BLaER1 treated with 17β-estradiol and CSF1 and Interleukin-3, amounts not matched to agents 10 nM and 100 nM (cell line): ENCODE data around the gene PARS2.

Source experiments
- H3K27ac ChIP-seq, 11 experiments: shearing (Covaris generic); formaldehyde crosslinking; 2 replicates each; pipeline ENCODE4 v1.8.1; 2022
- H3K27me3 ChIP-seq, 11 experiments: shearing (Covaris generic); formaldehyde crosslinking; 2 replicates each; pipeline ENCODE4 v1.8.1; 2022
- H3K36me3 ChIP-seq, 11 experiments: shearing (Covaris generic); formaldehyde crosslinking; 2 replicates each; pipeline ENCODE4 v1.8.1; 2022
- H3K4me1 ChIP-seq, 10 experiments: shearing (Covaris generic); formaldehyde crosslinking; 2 replicates each; pipeline ENCODE4 v1.8.1; 2022
- H3K4me2 ChIP-seq, 11 experiments: shearing (Covaris generic); formaldehyde crosslinking; 2 replicates each; pipeline ENCODE4 v1.8.1; 2022
- H3K4me3 ChIP-seq, 10 experiments: shearing (Covaris generic); formaldehyde crosslinking; 2 replicates each; pipeline ENCODE4 v1.8.1; 2022
- H3K9ac ChIP-seq, 11 experiments: shearing (Covaris generic); formaldehyde crosslinking; 2 replicates each; pipeline ENCODE4 v1.8.1; 2022
- H3K9me3 ChIP-seq, 11 experiments: shearing (Covaris generic); formaldehyde crosslinking; replicated peaks in 1 of 11; 2 replicates each; pipeline ENCODE4 v1.8.1; 2022
- H4K20me1 ChIP-seq, 11 experiments: shearing (Covaris generic); formaldehyde crosslinking; 2 replicates each; pipeline ENCODE4 v1.8.1; 2022
- Cebpa-rat ChIP-seq, 11 experiments: shearing (Covaris generic); IDR thresholded peaks; 2 replicates each; pipeline ENCODE4 v1.8.1; 2022

PARS2 gene

GRCh38 chr1:54728027-54728426 lies 36.3 kb downstream of the PARS2 start:
- no peaks in the 10 kb centered on the region for H3K9me3 ChIP-seq
- H3K36me3 ChIP-seq: peaks cover 82 to 100% (median 99%) of the 10 kb centered on the region in 11 experiments
- peaks cover 0 to 7% (median 0%) of the 10 kb centered on the region in 11 experiments; a peak in 2 of 22 replicates for H4K20me1 ChIP-seq
- no peak overlapping the region for H3K9ac ChIP-seq
- no peaks in the 10 kb centered on the region for H3K4me1 ChIP-seq
- no peak overlapping the region for H3K4me3 ChIP-seq
- no peak overlapping the region for H3K4me2 ChIP-seq
- no peak for TF ChIP-seq Cebpa-rat (IDR thresholded peaks at IDR 0.05)
- H3K27me3 ChIP-seq: no peaks in the 10 kb centered on the region
- H3K27ac ChIP-seq: no peak overlapping the region

GRCh38 chr1:54724771-54725170 lies 39.6 kb downstream of the PARS2 start:
- Histone ChIP-seq H3K36me3 (peaks cover 84 to 100% (median 99%) of the 10 kb centered on the region in 11 experiments), H4K20me1 (peaks cover 0 to 7% (median 0%) of the 10 kb centered on the region in 11 experiments; a peak in 2 of 22 replicates), H3K4me2 (no peak overlapping the region), H3K9ac (no peak overlapping the region), H3K27me3 (no peaks in the 10 kb centered on the region), H3K4me1 (no peaks in the 10 kb centered on the region), H3K4me3 (no peak overlapping the region), H3K9me3 (no peaks in the 10 kb centered on the region), H3K27ac (no peak overlapping the region)
- TF ChIP-seq Cebpa-rat (IDR thresholded peaks at IDR 0.05): no peak

- H4K20me1 ChIP-seq: peaks cover 0 to 7% (median 0%) of the 10 kb centered on the region in 11 experiments; a peak in 2 of 22 replicates
- H3K27ac ChIP-seq: no peak overlapping the region
- no peak for TF ChIP-seq Cebpa-rat (IDR thresholded peaks at IDR 0.05)
- H3K36me3 ChIP-seq: peaks cover 88 to 100% (median 99%) of the 10 kb centered on the region in 11 experiments
- no peak overlapping the region for H3K9ac ChIP-seq
- no peak overlapping the region for H3K4me2 ChIP-seq
- no peaks in the 10 kb centered on the region for H3K9me3 ChIP-seq
- no peak overlapping the region for H3K4me3 ChIP-seq
- no peaks in the 10 kb centered on the region for H3K4me1 ChIP-seq
- no peaks in the 10 kb centered on the region for H3K27me3 ChIP-seq
These were observed 40.3 kb downstream of the PARS2 start for GRCh38 chr1:54723985-54724384.

- Histone ChIP-seq H3K9ac (no peak overlapping the region), H3K4me3 (no peak overlapping the region), H3K9me3 (no peaks in the 10 kb centered on the region), H3K27me3 (no peaks in the 10 kb centered on the region), H3K4me2 (no peak overlapping the region), H3K36me3 (peaks cover 84 to 100% (median 95%) of the 10 kb centered on the region in 11 experiments), H3K27ac (no peak overlapping the region), H4K20me1 (peaks cover 0 to 6% (median 0%) of the 10 kb centered on the region in 11 experiments; a peak in 1 of 22 replicates), H3K4me1 (peaks cover 3 to 11% (median 8%) of the 10 kb centered on the region in 10 experiments)
- no peak for TF ChIP-seq Cebpa-rat (IDR thresholded peaks at IDR 0.05)
These were observed 42.6 kb downstream of the PARS2 start for GRCh38 chr1:54721719-54722118.

GRCh38 chr1:54716299-54717047 lies 47.9 kb downstream of the PARS2 start:
- Histone ChIP-seq H4K20me1 (peaks cover 0 to 6% (median 0%) of the 10 kb centered on the region in 11 experiments; a peak in 1 of 22 replicates), H3K27ac (peak overlapping the region; percentile 51 to 91 (median 86); a peak in 21 of 22 replicates), H3K9ac (peak overlapping the region; percentile 81 to 94 (median 91)), H3K9me3 (no peaks in the 10 kb centered on the region), H3K36me3 (peaks cover 34 to 48% (median 42%) of the 10 kb centered on the region in 11 experiments), H3K27me3 (no peaks in the 10 kb centered on the region), H3K4me2 (peak overlapping the region; percentile 73 to 91 (median 84)), H3K4me1 (peaks cover 15 to 22% (median 18%) of the 10 kb centered on the region in 10 experiments), H3K4me3 (peak overlapping the region; percentile 69 to 97 (median 89))
- TF ChIP-seq Cebpa-rat (IDR thresholded peaks at IDR 0.05): no peak

GRCh38 chr1:54715493-54716298 lies 48.6 kb downstream of the PARS2 start, which contains the start of gene TTC4:
TTC4 (plus strand) TSS chr1:54715861; CDS start chr1:54715909, 48 bp downstream.
- H4K20me1 ChIP-seq: peaks cover 0 to 6% (median 0%) of the 10 kb centered on the region in 11 experiments; a peak in 1 of 22 replicates
- H3K27me3 ChIP-seq: no peaks in the 10 kb centered on the region
- no peaks in the 10 kb centered on the region for H3K9me3 ChIP-seq
- H3K4me2 ChIP-seq: peak within 1 kb of the TSS; percentile 73 to 91 (median 84)
- peaks cover 27 to 40% (median 34%) of the 10 kb centered on the region in 11 experiments; a peak in 21 of 22 replicates for H3K36me3 ChIP-seq
- H3K9ac ChIP-seq: peak within 1 kb of the TSS; percentile 81 to 94 (median 91)
- H3K4me1 ChIP-seq: peaks cover 15 to 22% (median 18%) of the 10 kb centered on the region in 10 experiments
- TF ChIP-seq Cebpa-rat (IDR thresholded peaks at IDR 0.05): no peak
- peak within 1 kb of the TSS; percentile 51 to 91 (median 86); a peak in 21 of 22 replicates for H3K27ac ChIP-seq
- H3K4me3 ChIP-seq: peak within 1 kb of the TSS; percentile 69 to 97 (median 89)

GRCh38 chr1:54714881-54715492 lies 49.3 kb downstream of the PARS2 start:
- Histone ChIP-seq H3K9ac (peak overlapping the region in 10 of 11 experiments; percentile 81 to 94 (median 91); a peak in 19 of 22 replicates), H3K9me3 (no peaks in the 10 kb centered on the region), H3K27me3 (no peaks in the 10 kb centered on the region), H3K27ac (peak overlapping the region; percentile 3 to 90 (median 86); a peak in 17 of 22 replicates), H4K20me1 (peaks cover 0 to 3% (median 0%) of the 10 kb centered on the region in 11 experiments; a peak in 1 of 22 replicates), H3K4me3 (peak overlapping the region; percentile 69 to 97 (median 89)), H3K4me1 (peaks cover 15 to 22% (median 18%) of the 10 kb centered on the region in 10 experiments), H3K36me3 (peaks cover 20 to 33% (median 27%) of the 10 kb centered on the region in 11 experiments; a peak in 21 of 22 replicates), H3K4me2 (peak overlapping the region; percentile 73 to 91 (median 84))
- TF ChIP-seq Cebpa-rat (IDR thresholded peaks at IDR 0.05): no peak

- H3K9ac ChIP-seq: no peak overlapping the region
- H3K27me3 ChIP-seq: no peaks in the 10 kb centered on the region
- H3K27ac ChIP-seq: no peak overlapping the region
- H3K4me2 ChIP-seq: no peak overlapping the region
- peaks cover 7 to 13% (median 9%) of the 10 kb centered on the region in 10 experiments for H3K4me1 ChIP-seq
- no peak overlapping the region for H3K4me3 ChIP-seq
- no peaks in the 10 kb centered on the region; a peak in 1 of 22 replicates for H4K20me1 ChIP-seq
- no peaks in the 10 kb centered on the region for H3K9me3 ChIP-seq
- no peak for TF ChIP-seq Cebpa-rat (IDR thresholded peaks at IDR 0.05)
- H3K36me3 ChIP-seq: no peaks in the 10 kb centered on the region
These were observed 52.8 kb downstream of the PARS2 start for GRCh38 chr1:54711536-54711935.
